MM.1S (cell line): ENCODE results near the gene TMEM121B.
"Not testable (repeated sequence)": the region's sequence is repeated elsewhere in the genome, so short reads cannot be mapped to it uniquely, and the experiment has no call there.

Experiments
- DNase-seq: peaks from one replicate; pipeline ENCODE4 v3.0.0-alpha.2; 2015
- H2AFZ ChIP-seq: fragments of 300-600 bp; sonication (generic); 2 replicates; pipeline ENCODE4 v1.6.0; 2016; ENCODE audit warnings: antibody characterized with exemption, low read length
- H3F3A ChIP-seq: fragments of 300-600 bp; sonication (generic); 2 replicates; pipeline ENCODE4 v1.6.1; 2016; ENCODE audit warnings: mild to moderate bottlenecking, antibody characterized with exemption, low read length, moderate library complexity, mixed read lengths; ENCODE audit not compliant: insufficient read depth
- H3K27ac ChIP-seq: fragments of 300-600 bp; sonication (generic); 2 replicates; pipeline ENCODE4 v1.5.1; 2016; ENCODE audit warnings: mild to moderate bottlenecking, low read length
- H3K27me3 ChIP-seq: fragments of 300-600 bp; sonication (generic); replicated peaks from 2 replicates; pipeline ENCODE4 v1.6.0; 2016; ENCODE audit warnings: low read length; ENCODE audit not compliant: insufficient read depth
- H3K36me3 ChIP-seq: fragments of 300-600 bp; sonication (generic); replicated peaks from 2 replicates; pipeline ENCODE4 v1.6.1; 2016; ENCODE audit warnings: mild to moderate bottlenecking, low read length, mixed read lengths; ENCODE audit not compliant: insufficient read depth
- H3K4me1 ChIP-seq: fragments of 300-600 bp; sonication (generic); 2 replicates; pipeline ENCODE4 v1.6.1; 2016; ENCODE audit warnings: low read length, mixed read lengths
- H3K4me2 ChIP-seq: fragments of 300-600 bp; sonication (generic); 2 replicates; pipeline ENCODE4 v1.6.0; 2016; ENCODE audit warnings: low read depth, low read length
- H3K4me3 ChIP-seq: fragments of 300-600 bp; sonication (generic); 2 replicates; pipeline ENCODE4 v1.5.1; 2016; ENCODE audit warnings: low read length, mixed read lengths
- H3K79me2 ChIP-seq: fragments of 300-600 bp; sonication (generic); 2 replicates; pipeline ENCODE4 v1.6.1; 2016; ENCODE audit warnings: mixed run types, low read length, mixed read lengths
- H3K9ac ChIP-seq: fragments of 300-600 bp; sonication (generic); 2 replicates; pipeline ENCODE4 v1.6.1; 2016; ENCODE audit warnings: low read length, mixed read lengths
- H3K9me2 ChIP-seq: fragments of 300-600 bp; sonication (generic); replicated peaks from 2 replicates; pipeline ENCODE4 v1.6.1; 2016; ENCODE audit warnings: mild to moderate bottlenecking, low read length, mixed read lengths; ENCODE audit not compliant: insufficient read depth
- H3K9me3 ChIP-seq: fragments of 300-600 bp; sonication (generic); replicated peaks from 2 replicates; pipeline ENCODE4 v1.6.1; 2016; ENCODE audit warnings: mild to moderate bottlenecking, low read length, mixed read lengths; ENCODE audit not compliant: insufficient read depth
- H4K20me1 ChIP-seq: fragments of 300-600 bp; sonication (generic); 2 replicates; pipeline ENCODE4 v1.6.1; 2016; ENCODE audit warnings: mild to moderate bottlenecking, low read length, moderate library complexity, mixed read lengths; ENCODE audit not compliant: insufficient read depth
- CTCF ChIP-seq: fragments of 300-600 bp; sonication (generic); IDR thresholded peaks from 2 replicates; pipeline ENCODE4 v1.5.1; 2016; ENCODE audit warnings: antibody characterized with exemption, low read length, mixed read lengths
- EZH2 ChIP-seq: fragments of 300-600 bp; sonication (generic); optimal IDR thresholded peaks from 2 replicates; pipeline ENCODE3; 2017; ENCODE audit warnings: low read depth, mild to moderate bottlenecking, antibody characterized with exemption, low read length, mixed read lengths
- EZH2phosphoT487 ChIP-seq: fragments of 300-600 bp; sonication (generic); IDR thresholded peaks from 2 replicates; pipeline ENCODE4 v1.6.1; 2018; ENCODE audit warnings: antibody characterized with exemption, low read length

Gene TMEM121B

DNA sequence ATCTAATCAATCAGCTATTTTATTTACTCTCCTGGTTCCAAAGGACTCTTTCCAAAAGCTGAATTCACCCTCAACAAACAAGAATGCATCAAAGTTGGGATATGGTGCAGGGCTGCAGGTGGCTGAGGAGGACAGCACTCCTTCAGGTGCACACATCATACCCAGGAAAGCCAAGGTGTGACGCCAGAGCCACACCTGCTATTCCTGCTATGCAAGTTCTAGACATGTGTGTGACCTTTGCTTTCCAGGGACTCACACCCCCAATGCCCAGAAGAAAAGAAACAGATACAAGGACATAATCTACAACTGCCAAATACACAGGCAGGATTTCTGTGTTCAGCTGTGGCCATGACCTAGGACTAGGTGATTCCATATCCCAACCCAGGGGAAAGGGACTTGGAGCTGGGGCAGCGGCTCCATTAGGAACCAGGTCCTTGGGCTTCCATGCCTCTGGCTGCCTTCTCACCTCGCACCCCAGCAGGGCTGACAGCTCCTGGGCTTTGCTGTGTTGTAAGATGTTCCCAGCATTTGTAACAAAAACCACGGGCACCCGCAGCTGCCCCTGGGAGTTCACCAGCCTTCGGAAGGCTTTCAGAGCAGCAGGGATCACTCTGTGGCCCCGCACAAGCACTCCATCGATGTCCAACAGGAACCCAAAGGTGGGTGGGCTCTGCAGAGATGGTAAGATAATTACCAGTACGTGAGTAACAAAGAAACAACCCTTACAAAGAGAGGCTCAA lies 28.1 kb upstream of the TMEM121B start:
- no peak overlapping the region for H3K4me2 ChIP-seq
- no peaks in the 10 kb centered on the region for H3F3A ChIP-seq
- H3K9me2 ChIP-seq = no peaks in the 10 kb centered on the region
- no peaks in the 10 kb centered on the region for H4K20me1 ChIP-seq
- no peak overlapping the region for H3K9ac ChIP-seq
- TF ChIP-seq EZH2phosphoT487 (no peak), CTCF (no peak), EZH2 (no peak)
- H3K27me3 ChIP-seq = no peaks in the 10 kb centered on the region
- H3K9me3 ChIP-seq = no peaks in the 10 kb centered on the region
- DNase-seq = no peak
- no peak overlapping the region for H3K27ac ChIP-seq
- no peak overlapping the region for H3K4me3 ChIP-seq
- peaks cover 46% of the 10 kb centered on the region for H3K79me2 ChIP-seq
- no peak overlapping the region for H2AFZ ChIP-seq
- no peaks in the 10 kb centered on the region for H3K36me3 ChIP-seq
- no peaks in the 10 kb centered on the region for H3K4me1 ChIP-seq

- not testable (repeated sequence) for H3K4me1 ChIP-seq, H3K27me3 ChIP-seq, H3K4me2 ChIP-seq, H3K36me3 ChIP-seq, H3K27ac ChIP-seq, H3K9ac ChIP-seq, H3K9me2 ChIP-seq, H4K20me1 ChIP-seq, DNase-seq, H3K4me3 ChIP-seq, H3F3A ChIP-seq, H3K9me3 ChIP-seq, H2AFZ ChIP-seq
- peaks cover 32% of the 10 kb centered on the region for H3K79me2 ChIP-seq
Measured at GRCh38 chr22:17147458-17147857, 26.3 kb upstream of the TMEM121B start.

DNA sequence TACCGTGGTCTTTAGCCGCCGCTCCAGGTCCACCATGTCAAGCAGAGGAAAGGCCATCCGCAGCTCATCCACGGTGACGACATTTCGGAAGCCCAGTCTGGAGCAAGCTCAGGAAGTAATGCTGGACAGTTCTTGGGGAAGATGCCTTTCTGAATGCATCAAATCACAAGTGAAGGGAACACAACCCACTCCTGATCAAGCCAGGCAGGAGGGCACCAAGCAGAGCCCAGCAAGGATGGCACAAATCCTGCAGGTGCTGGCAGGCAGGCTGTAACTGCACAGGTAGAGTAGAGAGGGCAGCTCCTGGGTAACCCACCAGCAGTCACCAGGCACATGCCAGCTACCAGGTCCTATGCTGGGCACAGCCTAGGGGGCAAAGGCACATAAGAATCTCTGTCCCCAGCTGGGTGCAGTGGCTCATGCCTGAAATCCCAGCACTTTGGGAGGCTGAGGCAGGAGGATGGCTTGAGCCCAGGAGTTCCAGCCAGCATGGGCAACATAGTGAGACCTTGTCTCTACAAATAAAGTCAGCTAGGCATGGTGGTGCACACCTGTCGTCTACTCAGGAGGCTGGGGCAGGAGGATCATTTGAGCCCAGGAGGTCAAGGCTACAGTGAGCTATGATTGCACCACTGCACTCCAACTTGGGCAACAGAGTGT lies 24.0 kb upstream of the TMEM121B start:
- no peaks in the 10 kb centered on the region for H3F3A ChIP-seq
- H3K9me3 ChIP-seq = no peaks in the 10 kb centered on the region
- no peaks in the 10 kb centered on the region for H4K20me1 ChIP-seq
- no peak for DNase-seq
- TF ChIP-seq EZH2phosphoT487 (no peak), EZH2 (no peak), CTCF (no peak)
- H3K4me1 ChIP-seq = no peaks in the 10 kb centered on the region
- H3K4me3 ChIP-seq = no peak overlapping the region
- H3K79me2 ChIP-seq = peaks cover 14% of the 10 kb centered on the region
- no peak overlapping the region for H2AFZ ChIP-seq
- H3K9ac ChIP-seq = no peak overlapping the region
- no peaks in the 10 kb centered on the region for H3K9me2 ChIP-seq
- no peak overlapping the region for H3K27ac ChIP-seq
- no peak overlapping the region for H3K4me2 ChIP-seq
- H3K27me3 ChIP-seq = no peaks in the 10 kb centered on the region
- no peaks in the 10 kb centered on the region for H3K36me3 ChIP-seq

DNA sequence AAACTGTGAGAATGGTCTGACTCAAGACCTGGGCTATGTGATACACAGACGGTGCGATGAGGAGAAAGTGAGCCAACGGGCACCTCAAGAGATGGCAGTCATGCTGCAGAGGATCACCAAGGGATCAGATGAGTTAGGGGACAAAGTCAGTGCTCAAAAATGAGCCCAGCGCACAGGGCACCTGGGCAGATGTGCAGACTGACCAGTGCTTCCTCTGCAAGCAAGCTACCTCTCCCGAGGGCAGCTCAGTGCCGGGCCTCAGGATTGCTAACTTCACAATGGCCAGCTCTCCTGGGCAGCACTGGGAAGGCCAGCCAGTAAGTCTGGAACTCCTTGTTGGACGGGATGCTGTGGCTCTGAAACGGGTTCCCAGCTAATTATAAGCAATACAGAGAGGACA lies 22.7 kb upstream of the TMEM121B start:
- Histone ChIP-seq H4K20me1 (no peaks in the 10 kb centered on the region), H3F3A (no peaks in the 10 kb centered on the region), H3K4me2 (no peak overlapping the region), H3K27ac (no peak overlapping the region), H2AFZ (no peak overlapping the region), H3K36me3 (no peaks in the 10 kb centered on the region), H3K4me1 (no peaks in the 10 kb centered on the region), H3K9me3 (no peaks in the 10 kb centered on the region), H3K27me3 (no peaks in the 10 kb centered on the region), H3K9ac (no peak overlapping the region), H3K79me2 (peaks cover 3% of the 10 kb centered on the region; the same call in 1 of the 2 replicates), H3K4me3 (no peak overlapping the region), H3K9me2 (no peaks in the 10 kb centered on the region)
- TF ChIP-seq CTCF = no peak
- TF ChIP-seq EZH2phosphoT487 = no peak
- TF ChIP-seq EZH2 = no peak
- DNase-seq = no peak
